Left renal cortex interstitium (tissue), 4 donors: ENCODE results near the gene PHACTR3. TPM values are rescaled to one million over a fixed set of nuclear protein-coding genes. Genes with fewer than 3 reads are reported as not detected.

ENCODE experiments used
- DNase-seq, 4 donors: peaks; one replicate each; pipeline ENCODE4 v3.0.0-alpha.2; 2013; ENCODE audit warnings: low read depth in 4 of 4, low spot score in 2 of 4, missing footprints in 1 of 4
- polyA plus RNA-seq, 4 donors: library from polyadenylated mRNA; unstranded; fragments of 120-200 nt; gene quantifications; one replicate each; pipeline ENCODE4 v1.2.1, GENCODE V29; 2013; ENCODE audit not compliant: insufficient read length in 4 of 4

Gene PHACTR3
- polyA plus RNA-seq, 4 donors, result 10.5 to 13.7 (median 12.2) TPM

DNA sequence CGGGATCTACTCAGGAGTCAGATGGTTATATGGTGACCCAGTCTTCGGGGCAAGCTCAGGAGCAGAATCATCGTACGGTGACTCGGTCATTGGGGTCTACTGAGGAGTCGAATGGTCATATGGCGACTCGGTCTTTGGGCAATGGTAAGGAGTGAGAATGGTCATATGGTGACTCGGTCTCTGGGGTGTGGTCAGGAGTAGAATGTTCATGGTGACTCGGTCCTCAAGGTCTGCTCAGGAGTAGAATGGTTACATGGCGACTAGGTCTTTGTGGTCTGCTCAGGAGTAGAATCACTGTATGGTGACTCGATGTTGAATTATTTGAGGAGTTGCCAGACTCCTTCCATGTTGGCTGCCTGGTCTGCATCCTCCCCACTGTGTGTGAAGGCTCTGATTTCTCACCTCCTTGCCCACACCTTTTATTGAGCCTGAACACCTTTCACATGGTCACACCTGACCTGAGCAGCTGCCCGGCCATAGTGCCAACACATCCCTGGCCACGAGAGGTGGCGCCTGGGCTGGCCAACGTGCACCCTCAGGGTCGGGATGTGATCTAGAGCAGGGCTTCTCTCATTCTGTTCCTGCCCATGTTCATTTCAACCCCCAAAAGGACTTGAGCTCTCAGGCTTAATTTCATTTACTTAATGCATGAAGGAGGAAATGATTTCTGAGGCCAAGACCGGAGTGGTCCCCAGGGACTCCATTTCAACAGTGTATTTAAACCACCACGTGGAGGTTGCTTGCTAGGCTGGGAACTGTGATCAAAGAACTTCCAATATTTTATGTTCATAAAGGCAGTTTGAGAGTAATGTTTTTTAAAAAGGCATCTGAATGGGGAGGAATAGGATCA, 119.5 kb downstream of the PHACTR3 start:
- DNase-seq, result no peak

- no peak for DNase-seq
Observed at GRCh38 chr20:59724457-59725366, 120.4 kb downstream of the PHACTR3 start.

GRCh38 chr20:59725476-59726280, 121.3 kb downstream of the PHACTR3 start:
- DNase-seq, result no peak

DNA sequence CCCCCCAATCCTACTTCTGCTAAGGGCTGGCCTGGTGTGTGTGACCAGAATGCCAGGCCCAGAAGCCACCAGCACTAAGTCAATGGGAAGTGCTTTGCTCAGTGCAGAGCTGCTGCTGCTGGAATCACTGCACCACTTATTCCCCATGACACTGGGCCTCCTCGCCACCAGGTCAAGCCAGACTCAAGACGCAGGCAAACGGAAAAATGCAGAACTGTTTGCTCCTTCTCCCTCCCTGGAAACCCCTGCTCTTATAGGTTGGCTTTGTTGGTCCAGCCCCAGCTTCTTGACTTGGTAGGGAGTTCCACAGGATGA, 121.9 kb downstream of the PHACTR3 start:
- DNase-seq, result no peak

DNA sequence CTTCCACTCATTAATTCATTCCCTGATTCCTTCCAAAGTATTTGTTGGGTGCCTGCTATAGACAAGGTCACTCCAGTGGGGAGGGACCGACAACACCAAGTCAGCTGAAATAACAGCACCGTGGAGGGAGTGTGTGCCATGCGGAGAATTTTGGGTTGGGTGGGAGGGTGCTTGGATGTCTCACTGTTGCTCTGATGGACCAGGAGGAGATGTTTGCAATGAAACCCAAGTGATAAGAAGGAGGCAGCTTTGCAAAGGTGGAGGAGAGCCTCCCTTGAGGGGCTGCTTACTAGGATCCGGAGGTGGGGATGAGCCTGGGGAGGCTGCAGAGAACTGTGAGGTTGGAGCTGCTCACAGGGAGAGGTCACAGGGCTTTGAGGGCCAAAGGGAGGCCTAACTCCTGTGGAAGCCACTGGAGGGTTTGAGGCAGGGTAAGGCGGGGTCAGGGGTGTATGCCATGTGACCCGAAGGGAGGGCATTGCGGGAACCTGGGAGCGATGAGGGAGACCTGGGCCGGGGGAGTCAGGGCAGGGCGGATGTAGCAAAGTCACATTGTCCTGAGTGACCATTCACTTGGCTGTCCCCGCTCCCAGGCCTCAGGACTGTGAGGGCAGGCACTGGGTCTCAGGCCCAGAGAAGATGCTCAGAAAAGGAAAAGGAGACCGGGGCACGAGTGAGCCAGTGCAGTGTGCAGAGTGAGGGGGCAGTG, 124.5 kb downstream of the PHACTR3 start:
- DNase-seq, result no peak

- no peak for DNase-seq
Observed at GRCh38 chr20:59729506-59729905, 125.2 kb downstream of the PHACTR3 start.

- no peak for DNase-seq
Observed at GRCh38 chr20:59730722-59731121, 126.4 kb downstream of the PHACTR3 start.

DNA sequence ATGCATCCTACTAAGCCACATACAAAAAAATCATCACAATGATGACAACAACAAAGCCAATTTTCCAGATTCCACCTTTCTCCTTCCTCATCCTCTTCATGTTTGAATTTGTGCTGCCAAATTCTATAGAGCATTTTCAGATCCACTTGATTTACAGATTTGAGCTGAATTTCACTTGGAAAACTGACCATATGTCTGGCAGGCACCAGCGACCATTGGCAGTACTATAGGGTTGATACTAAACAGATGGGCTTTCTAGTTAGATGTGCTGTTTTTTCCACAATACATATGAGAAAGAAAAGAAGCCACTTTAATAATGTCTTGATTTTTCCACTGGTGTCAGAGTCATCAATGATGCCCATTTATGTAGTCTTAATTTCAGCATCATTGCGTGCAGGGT, 127.0 kb downstream of the PHACTR3 start:
- DNase-seq, result no peak

DNA sequence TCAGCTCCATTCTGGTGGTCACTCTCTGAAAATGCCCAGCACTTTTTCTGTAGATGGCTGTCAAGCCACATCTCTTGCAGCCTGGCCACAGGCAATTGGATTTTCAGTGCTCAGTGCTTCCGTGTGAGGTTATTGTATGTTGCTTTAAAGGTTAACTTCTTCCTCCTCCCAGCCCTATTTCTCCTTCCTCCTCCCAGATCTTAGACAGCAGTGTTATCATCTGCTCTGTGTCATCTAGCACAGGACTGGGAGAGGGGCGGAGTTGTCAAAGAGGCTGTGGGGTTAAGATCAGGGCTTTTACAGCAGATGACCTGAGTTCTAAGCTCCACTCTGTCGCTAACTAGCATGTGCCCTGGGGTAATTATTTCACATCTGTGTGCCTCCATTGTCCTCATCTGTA, 129.0 kb downstream of the PHACTR3 start:
- no peak for DNase-seq

DNA sequence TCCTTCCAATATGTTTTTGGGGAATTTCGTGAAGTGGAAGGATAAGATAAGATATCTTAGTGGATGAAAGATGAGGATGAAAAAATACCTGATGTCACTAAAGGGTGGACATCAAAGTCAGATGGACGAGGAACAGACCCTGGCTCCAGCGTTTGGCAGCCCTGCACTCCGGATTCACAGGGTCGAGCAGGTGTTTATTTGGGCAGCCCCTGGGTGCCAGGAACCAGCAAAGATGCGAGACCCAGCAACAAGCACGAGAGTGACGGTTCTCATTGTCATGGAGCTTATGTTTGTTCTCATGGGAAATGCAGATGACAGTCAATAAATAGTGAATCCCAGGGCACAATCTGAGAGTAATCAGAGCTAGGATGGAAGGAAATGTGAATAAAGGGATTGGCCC, 131.1 kb downstream of the PHACTR3 start:
- DNase-seq, result no peak

DNA sequence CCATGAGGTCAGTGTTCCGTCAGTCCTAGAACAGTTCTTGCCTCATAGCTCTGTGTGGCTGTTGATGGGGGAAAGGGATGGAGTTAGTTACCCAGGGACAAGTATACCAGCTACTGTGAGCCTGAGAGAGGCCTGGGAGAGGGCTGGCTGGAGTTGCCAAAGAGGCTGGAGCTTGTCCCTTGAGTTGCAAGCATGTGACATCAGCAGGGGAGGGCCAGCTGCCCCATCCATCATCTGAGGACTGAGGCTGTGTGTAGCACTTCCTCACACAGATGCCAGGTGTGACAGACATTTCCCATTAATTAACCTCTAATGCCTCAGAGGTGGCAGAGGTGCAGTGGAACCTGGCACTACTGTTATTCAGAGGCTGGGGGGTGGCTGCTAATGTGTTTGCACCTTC, 131.6 kb downstream of the PHACTR3 start:
- no peak for DNase-seq

GRCh38 chr20:59736366-59736765, 132.0 kb downstream of the PHACTR3 start:
- DNase-seq, result no peak

GRCh38 chr20:59737073-59737666, 132.8 kb downstream of the PHACTR3 start:
- no peak for DNase-seq

- DNase-seq, result no peak
Observed at GRCh38 chr20:59737816-59738215, 133.5 kb downstream of the PHACTR3 start.

- no peak for DNase-seq
Observed at GRCh38 chr20:59738851-59739250, 134.5 kb downstream of the PHACTR3 start.

DNA sequence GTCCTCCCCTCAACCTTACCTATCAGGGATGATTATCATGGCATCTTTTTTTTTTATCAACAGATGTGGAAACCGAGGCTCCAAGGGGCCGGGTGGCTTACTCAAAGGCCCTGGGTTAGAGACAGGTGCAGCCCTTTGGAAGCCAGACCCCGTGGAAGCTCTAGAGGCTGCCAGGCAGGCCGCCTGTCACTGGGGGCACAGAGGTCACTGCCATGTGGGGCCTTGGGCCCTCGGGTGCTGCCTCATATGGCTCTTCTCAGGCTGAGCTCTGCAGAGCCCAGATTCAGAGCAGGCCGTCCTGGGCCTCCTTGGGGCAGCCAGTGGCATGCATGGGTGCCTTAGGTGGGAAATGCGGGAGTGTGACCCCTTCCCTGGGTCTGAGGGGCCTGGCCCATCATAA, 136.3 kb downstream of the PHACTR3 start:
- DNase-seq, result no peak

GRCh38 chr20:59741073-59741472, 136.7 kb downstream of the PHACTR3 start:
- no peak for DNase-seq

- no peak for DNase-seq
Observed at GRCh38 chr20:59742351-59743095, 138.2 kb downstream of the PHACTR3 start.

GRCh38 chr20:59743308-59743707, 139.0 kb downstream of the PHACTR3 start:
- DNase-seq, result no peak
